Keratinocyte (primary cell): ENCODE data around the gene C6orf62.

Source experiments
- CTCF ChIP-seq, 3 experiments: IDR thresholded peaks in 1 of 3; conservative IDR thresholded peaks in 1 of 3; optimal IDR thresholded peaks in 1 of 3; 2 replicates in 2 of 3; 3 replicates in 1 of 3; pipeline versions ENCODE3 to v1.5.1; 2011; ENCODE audit warnings: low read length in 3 of 3, mild to moderate bottlenecking in 3 of 3, moderate library complexity in 2 of 3, control low read depth in 1 of 3, inconsistent platforms in 1 of 3; ENCODE audit not compliant: insufficient read depth in 2 of 3; ENCODE audit errors: extremely low read depth in 1 of 3
- EZH2 ChIP-seq: IDR thresholded peaks from one replicate; pipeline ENCODE4 v1.6.1; 2012; ENCODE audit warnings: inconsistent platforms, mild to moderate bottlenecking, low read length, moderate library complexity

DNA sequence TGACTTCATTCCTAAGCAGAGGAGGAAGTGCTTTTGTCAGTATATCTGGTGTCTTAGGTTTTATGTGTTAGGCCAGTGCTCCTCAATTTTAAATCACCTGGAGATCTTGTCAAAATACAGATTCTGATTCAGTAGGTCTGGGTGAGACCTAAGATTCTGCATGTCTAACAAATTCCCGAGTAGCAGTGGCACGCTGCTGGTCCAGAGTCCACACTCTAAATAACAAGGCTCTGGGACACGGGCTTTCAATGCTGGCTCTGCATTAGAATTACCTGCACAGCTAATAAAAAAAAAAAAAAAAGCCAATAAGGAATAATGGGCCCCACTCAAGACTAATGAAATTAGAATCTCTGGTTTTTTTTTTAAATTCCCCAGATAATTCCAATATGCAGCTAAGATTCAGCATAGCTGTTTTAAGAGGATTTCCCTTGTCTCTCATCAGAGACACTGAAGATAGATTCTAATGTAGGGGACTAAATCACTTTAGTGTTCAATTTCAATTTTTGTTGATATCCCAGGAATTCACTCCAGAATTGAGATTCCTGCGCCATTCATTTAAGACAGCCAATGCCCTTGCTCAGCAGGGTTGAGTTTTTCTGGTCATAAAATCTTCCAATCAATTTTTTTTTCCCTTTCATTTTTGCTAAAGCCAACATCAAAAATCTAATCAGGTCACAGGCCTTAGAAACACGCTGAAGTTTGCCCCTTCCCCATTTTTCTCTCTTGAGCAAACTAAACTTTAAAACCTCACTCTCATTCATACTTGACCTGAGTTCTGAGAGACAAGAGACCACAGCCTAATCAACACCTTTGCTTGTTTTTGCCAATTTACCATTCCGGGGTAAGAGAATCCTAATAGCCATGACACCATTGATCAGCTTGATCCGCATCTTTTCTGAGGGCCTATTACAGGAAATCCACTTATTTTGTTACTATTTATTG is 54.6 kb downstream of the C6orf62 start:
- no peak for TF ChIP-seq CTCF (optimal IDR thresholded peaks at IDR 0.05 in 1 of 3, IDR thresholded peaks at IDR 0.05 in 1 of 3, conservative IDR thresholded peaks at IDR 0.05 in 1 of 3; ENCODE audit: extremely low read depth in 1 of 3, insufficient read depth in 2 of 3, low read length in 3 of 3)
- no peak for TF ChIP-seq EZH2
